Measurements from ENCODE around the gene PUS10. TPM values are rescaled to one million over a fixed set of nuclear protein-coding genes. Genes with fewer than 3 reads are reported as not detected.

PUS10 gene
- total and polyA plus RNA-seq, 2 of the 13 experiments (the other 11 are each of a cell fraction or from before 2014, with no cell fraction given): 41.4 to 44.3 TPM

DNA sequence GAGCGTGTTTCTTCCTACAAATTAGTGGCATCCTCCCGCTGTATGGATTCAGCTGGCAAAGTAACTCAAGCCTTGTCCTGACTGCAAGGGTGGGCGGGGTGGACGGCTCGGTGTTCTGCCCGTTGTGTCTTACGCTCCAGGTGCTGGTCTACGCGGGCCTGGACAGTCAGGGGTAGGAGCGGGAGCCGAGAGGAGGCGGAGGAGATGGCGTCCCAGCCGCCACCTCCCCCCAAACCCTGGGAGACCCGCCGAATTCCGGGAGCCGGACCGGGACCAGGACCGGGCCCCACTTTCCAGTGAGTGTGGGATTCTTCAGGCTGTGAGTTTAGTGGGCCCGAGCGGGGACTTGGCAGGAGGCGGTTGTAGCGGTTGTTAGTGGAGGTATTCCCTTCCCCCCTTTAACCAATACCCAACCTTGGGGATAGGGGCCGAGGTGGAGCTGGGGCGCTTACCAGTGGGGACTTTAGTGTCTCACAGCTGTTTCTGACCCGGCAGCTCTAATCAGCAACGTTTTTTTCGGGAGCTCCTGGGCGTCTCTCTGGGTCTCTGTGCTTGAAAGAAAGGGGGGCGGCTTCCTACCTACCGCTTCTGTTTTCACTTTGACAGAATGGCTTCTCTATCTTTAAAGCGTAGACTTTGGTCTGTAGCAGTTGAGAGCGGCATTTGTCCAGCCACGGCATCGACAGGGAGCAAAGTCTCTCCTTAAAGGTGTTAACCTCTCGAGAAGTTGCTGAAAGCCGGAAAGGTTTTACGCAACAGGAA is at the start of gene PUS10, which contains the start of gene PEX13 (continued):
- TF ChIP-seq, protein P1, sequence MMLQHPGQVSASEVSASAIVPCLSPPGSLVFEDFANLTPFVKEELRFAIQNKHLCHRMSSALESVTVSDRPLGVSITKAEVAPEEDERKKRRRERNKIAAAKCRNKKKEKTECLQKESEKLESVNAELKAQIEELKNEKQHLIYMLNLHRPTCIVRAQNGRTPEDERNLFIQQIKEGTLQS (CRISPR knock-in tag; IDR thresholded peaks at IDR 0.05): peak; percentile 58; the same call in 1 of the 2 replicates
- TF ChIP-seq, protein P2, sequence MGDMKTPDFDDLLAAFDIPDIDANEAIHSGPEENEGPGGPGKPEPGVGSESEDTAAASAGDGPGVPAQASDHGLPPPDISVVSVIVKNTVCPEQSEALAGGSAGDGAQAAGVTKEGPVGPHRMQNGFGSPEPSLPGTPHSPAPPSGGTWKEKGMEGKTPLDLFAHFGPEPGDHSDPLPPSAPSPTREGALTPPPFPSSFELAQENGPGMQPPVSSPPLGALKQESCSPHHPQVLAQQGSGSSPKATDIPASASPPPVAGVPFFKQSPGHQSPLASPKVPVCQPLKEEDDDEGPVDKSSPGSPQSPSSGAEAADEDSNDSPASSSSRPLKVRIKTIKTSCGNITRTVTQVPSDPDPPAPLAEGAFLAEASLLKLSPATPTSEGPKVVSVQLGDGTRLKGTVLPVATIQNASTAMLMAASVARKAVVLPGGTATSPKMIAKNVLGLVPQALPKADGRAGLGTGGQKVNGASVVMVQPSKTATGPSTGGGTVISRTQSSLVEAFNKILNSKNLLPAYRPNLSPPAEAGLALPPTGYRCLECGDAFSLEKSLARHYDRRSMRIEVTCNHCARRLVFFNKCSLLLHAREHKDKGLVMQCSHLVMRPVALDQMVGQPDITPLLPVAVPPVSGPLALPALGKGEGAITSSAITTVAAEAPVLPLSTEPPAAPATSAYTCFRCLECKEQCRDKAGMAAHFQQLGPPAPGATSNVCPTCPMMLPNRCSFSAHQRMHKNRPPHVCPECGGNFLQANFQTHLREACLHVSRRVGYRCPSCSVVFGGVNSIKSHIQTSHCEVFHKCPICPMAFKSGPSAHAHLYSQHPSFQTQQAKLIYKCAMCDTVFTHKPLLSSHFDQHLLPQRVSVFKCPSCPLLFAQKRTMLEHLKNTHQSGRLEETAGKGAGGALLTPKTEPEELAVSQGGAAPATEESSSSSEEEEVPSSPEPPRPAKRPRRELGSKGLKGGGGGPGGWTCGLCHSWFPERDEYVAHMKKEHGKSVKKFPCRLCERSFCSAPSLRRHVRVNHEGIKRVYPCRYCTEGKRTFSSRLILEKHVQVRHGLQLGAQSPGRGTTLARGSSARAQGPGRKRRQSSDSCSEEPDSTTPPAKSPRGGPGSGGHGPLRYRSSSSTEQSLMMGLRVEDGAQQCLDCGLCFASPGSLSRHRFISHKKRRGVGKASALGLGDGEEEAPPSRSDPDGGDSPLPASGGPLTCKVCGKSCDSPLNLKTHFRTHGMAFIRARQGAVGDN (CRISPR knock-in tag; IDR thresholded peaks at IDR 0.05): peak; percentile 86
- 0 out of 2 replicates have a peak, but pooled peaks have one; percentile 52 for TF ChIP-seq ZNF790 (CRISPR knock-in tag; IDR thresholded peaks at IDR 0.05; ENCODE audit: borderline replicate concordance)
- peak; percentile 86 for TF ChIP-seq ZNF652 (CRISPR knock-in tag; IDR thresholded peaks at IDR 0.05; ENCODE audit: borderline replicate concordance, low read depth)
- TF ChIP-seq, protein P3, sequence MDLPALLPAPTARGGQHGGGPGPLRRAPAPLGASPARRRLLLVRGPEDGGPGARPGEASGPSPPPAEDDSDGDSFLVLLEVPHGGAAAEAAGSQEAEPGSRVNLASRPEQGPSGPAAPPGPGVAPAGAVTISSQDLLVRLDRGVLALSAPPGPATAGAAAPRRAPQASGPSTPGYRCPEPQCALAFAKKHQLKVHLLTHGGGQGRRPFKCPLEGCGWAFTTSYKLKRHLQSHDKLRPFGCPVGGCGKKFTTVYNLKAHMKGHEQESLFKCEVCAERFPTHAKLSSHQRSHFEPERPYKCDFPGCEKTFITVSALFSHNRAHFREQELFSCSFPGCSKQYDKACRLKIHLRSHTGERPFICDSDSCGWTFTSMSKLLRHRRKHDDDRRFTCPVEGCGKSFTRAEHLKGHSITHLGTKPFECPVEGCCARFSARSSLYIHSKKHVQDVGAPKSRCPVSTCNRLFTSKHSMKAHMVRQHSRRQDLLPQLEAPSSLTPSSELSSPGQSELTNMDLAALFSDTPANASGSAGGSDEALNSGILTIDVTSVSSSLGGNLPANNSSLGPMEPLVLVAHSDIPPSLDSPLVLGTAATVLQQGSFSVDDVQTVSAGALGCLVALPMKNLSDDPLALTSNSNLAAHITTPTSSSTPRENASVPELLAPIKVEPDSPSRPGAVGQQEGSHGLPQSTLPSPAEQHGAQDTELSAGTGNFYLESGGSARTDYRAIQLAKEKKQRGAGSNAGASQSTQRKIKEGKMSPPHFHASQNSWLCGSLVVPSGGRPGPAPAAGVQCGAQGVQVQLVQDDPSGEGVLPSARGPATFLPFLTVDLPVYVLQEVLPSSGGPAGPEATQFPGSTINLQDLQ (CRISPR knock-in tag; IDR thresholded peaks at IDR 0.05): peak; percentile 79
- TF ChIP-seq NFE2L2 (IDR thresholded peaks at IDR 0.05; ENCODE audit: low read length): no peak
- TF ChIP-seq ASH2L (IDR thresholded peaks at IDR 0.05; ENCODE audit: insufficient read length, low read depth, low read length): peak; percentile 93
- TF ChIP-seq FOSL1 (CRISPR knock-in tag; IDR thresholded peaks at IDR 0.05; ENCODE audit: borderline replicate concordance): no peak
- TF ChIP-seq ZNF788 (CRISPR knock-in tag; IDR thresholded peaks at IDR 0.05; ENCODE audit: borderline replicate concordance): peak; percentile 94; the same call in 1 of the 2 replicates
- TF ChIP-seq, protein P4, sequence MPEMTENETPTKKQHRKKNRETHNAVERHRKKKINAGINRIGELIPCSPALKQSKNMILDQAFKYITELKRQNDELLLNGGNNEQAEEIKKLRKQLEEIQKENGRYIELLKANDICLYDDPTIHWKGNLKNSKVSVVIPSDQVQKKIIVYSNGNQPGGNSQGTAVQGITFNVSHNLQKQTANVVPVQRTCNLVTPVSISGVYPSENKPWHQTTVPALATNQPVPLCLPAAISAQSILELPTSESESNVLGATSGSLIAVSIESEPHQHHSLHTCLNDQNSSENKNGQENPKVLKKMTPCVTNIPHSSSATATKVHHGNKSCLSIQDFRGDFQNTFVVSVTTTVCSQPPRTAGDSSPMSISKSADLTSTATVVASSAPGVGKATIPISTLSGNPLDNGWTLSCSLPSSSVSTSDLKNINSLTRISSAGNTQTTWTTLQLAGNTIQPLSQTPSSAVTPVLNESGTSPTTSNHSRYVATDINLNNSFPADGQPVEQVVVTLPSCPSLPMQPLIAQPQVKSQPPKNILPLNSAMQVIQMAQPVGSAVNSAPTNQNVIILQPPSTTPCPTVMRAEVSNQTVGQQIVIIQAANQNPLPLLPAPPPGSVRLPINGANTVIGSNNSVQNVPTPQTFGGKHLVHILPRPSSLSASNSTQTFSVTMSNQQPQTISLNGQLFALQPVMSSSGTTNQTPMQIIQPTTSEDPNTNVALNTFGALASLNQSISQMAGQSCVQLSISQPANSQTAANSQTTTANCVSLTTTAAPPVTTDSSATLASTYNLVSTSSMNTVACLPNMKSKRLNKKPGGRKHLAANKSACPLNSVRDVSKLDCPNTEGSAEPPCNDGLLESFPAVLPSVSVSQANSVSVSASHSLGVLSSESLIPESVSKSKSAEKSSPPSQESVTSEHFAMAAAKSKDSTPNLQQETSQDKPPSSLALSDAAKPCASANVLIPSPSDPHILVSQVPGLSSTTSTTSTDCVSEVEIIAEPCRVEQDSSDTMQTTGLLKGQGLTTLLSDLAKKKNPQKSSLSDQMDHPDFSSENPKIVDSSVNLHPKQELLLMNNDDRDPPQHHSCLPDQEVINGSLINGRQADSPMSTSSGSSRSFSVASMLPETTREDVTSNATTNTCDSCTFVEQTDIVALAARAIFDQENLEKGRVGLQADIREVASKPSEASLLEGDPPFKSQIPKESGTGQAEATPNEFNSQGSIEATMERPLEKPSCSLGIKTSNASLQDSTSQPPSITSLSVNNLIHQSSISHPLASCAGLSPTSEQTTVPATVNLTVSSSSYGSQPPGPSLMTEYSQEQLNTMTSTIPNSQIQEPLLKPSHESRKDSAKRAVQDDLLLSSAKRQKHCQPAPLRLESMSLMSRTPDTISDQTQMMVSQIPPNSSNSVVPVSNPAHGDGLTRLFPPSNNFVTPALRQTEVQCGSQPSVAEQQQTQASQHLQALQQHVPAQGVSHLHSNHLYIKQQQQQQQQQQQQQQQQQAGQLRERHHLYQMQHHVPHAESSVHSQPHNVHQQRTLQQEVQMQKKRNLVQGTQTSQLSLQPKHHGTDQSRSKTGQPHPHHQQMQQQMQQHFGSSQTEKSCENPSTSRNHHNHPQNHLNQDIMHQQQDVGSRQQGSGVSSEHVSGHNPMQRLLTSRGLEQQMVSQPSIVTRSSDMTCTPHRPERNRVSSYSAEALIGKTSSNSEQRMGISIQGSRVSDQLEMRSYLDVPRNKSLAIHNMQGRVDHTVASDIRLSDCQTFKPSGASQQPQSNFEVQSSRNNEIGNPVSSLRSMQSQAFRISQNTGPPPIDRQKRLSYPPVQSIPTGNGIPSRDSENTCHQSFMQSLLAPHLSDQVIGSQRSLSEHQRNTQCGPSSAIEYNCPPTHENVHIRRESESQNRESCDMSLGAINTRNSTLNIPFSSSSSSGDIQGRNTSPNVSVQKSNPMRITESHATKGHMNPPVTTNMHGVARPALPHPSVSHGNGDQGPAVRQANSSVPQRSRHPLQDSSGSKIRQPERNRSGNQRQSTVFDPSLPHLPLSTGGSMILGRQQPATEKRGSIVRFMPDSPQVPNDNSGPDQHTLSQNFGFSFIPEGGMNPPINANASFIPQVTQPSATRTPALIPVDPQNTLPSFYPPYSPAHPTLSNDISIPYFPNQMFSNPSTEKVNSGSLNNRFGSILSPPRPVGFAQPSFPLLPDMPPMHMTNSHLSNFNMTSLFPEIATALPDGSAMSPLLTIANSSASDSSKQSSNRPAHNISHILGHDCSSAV (CRISPR knock-in tag; IDR thresholded peaks at IDR 0.05; ENCODE audit: borderline replicate concordance): no peak

All from HepG2 (cell line).